ENCODE measurements around the gene BTRC. TPM values are rescaled to one million over a fixed set of nuclear protein-coding genes. Genes with fewer than 3 reads are reported as not detected.

Gene BTRC
- total and polyA plus RNA-seq, 12 donors = 10.0 to 35.3 (median 20.3) TPM

DNA sequence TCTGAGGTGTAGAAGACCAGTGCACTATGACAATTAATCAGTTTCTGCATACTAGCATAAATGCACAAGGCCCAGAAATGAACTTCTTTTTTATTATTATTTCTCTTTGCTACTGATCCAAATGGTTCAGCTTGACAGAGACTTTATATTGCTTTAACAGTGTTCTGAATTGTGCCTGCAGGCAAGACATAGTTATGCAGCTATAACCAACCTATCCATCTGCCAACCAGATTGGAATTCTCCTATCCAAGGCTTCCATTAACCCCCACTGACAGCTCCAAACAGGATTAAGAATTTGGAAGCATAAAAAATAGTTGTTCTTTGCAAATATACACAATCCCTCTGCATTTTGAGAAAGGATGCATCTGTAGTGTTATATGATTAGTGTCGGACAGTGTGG, 98.2 kb downstream of the BTRC start:
- TF ChIP-seq POLR2A (IDR thresholded peaks at IDR 0.05) = no peak
- TF ChIP-seq, protein P1, sequence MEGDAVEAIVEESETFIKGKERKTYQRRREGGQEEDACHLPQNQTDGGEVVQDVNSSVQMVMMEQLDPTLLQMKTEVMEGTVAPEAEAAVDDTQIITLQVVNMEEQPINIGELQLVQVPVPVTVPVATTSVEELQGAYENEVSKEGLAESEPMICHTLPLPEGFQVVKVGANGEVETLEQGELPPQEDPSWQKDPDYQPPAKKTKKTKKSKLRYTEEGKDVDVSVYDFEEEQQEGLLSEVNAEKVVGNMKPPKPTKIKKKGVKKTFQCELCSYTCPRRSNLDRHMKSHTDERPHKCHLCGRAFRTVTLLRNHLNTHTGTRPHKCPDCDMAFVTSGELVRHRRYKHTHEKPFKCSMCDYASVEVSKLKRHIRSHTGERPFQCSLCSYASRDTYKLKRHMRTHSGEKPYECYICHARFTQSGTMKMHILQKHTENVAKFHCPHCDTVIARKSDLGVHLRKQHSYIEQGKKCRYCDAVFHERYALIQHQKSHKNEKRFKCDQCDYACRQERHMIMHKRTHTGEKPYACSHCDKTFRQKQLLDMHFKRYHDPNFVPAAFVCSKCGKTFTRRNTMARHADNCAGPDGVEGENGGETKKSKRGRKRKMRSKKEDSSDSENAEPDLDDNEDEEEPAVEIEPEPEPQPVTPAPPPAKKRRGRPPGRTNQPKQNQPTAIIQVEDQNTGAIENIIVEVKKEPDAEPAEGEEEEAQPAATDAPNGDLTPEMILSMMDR (IDR thresholded peaks at IDR 0.05) = no peak
- H3K27ac ChIP-seq = no peak overlapping the region
- H3K4me3 ChIP-seq = no peak overlapping the region
- intact Hi-C loops (cut with DNase I) = no loop called here
- no peaks in the 10 kb centered on the region for H3K27me3 ChIP-seq
- H3K36me3 ChIP-seq (replicated peaks in 1 of 2) = no peaks in the 10 kb centered on the region
- no peaks in the 10 kb centered on the region for H3K9me3 ChIP-seq (replicated peaks in 1 of 3)
- H3K4me1 ChIP-seq (replicated peaks in 1 of 2) = peaks cover 2 to 17% of the 10 kb centered on the region in 2 donors
- DNase-seq = no peak
- 98 to 100% (median 100%) methylated on average over 1 of the region's 1 CpG for WGBS, 4 donors

DNA sequence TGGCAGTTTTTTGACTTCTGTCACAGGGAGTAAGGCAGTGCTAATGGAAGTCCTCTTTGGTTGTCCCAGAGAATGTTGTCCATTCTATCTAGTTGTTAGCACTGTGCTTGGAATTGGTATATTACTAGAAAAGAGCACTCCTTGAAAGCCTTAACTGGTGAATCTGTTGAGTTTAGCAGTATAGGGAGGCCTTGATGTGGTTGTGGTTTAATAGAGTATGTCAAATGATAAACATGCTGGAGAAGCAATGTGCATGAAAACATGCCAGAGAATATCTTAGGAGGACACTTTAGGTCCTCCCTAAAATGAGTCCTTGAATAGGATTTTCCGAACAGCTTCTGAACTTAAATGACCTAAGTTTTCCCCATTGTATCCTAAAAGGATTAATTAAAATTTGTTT, 98.6 kb downstream of the BTRC start:
- no peak for DNase-seq
- intact Hi-C loops (cut with DNase I) = no loop called here
- WGBS, 4 donors = 77 to 83% (median 78%) methylated on average over 1 of the region's 1 CpG

DNA sequence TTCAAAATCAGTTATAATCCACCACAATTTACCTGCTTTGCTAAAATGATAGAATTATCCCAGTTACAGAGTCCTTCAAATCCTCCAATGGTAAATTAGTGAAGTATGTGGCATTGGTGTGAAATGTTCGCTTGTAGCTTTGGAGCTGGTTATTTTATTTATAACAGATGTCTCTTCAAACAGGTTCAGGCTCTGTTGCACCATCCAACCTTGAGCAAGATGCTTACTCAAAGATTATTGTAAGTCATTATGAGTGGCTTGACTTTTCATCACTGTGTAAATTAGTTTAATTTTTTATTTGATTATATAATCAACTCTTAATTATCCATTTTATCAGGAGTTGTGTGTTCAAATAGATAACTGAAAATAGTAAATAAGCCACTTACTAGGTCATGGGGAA, 99.4 kb downstream of the BTRC start:
- Histone ChIP-seq H3K27ac (no peak overlapping the region), H3K27me3 (no peaks in the 10 kb centered on the region), H3K4me3 (no peak overlapping the region), H3K9me3 (replicated peaks in 1 of 3) (no peaks in the 10 kb centered on the region), H3K36me3 (replicated peaks in 1 of 2) (no peaks in the 10 kb centered on the region), H3K4me1 (replicated peaks in 1 of 2) (peaks cover 0 to 17% of the 10 kb centered on the region in 2 donors)
- intact Hi-C loops (cut with DNase I) = no loop called here
- 74 to 89% (median 83%) methylated on average over 1 of the region's 1 CpG for WGBS, 4 donors
- TF ChIP-seq, protein P1 (IDR thresholded peaks at IDR 0.05) = no peak
- TF ChIP-seq POLR2A (IDR thresholded peaks at IDR 0.05) = no peak
- DNase-seq = no peak

More for the DNA sequence above, 98.6 kb downstream of the BTRC start:
- Histone ChIP-seq H3K4me3 (no peak overlapping the region), H3K27me3 (no peaks in the 10 kb centered on the region), H3K36me3 (replicated peaks in 1 of 2) (no peaks in the 10 kb centered on the region), H3K9me3 (replicated peaks in 1 of 3) (no peaks in the 10 kb centered on the region), H3K27ac (no peak overlapping the region), H3K4me1 (replicated peaks in 1 of 2) (peaks cover 0 to 17% of the 10 kb centered on the region in 2 donors)
- TF ChIP-seq, protein P1 (IDR thresholded peaks at IDR 0.05) = no peak
- TF ChIP-seq POLR2A (IDR thresholded peaks at IDR 0.05) = no peak

DNA sequence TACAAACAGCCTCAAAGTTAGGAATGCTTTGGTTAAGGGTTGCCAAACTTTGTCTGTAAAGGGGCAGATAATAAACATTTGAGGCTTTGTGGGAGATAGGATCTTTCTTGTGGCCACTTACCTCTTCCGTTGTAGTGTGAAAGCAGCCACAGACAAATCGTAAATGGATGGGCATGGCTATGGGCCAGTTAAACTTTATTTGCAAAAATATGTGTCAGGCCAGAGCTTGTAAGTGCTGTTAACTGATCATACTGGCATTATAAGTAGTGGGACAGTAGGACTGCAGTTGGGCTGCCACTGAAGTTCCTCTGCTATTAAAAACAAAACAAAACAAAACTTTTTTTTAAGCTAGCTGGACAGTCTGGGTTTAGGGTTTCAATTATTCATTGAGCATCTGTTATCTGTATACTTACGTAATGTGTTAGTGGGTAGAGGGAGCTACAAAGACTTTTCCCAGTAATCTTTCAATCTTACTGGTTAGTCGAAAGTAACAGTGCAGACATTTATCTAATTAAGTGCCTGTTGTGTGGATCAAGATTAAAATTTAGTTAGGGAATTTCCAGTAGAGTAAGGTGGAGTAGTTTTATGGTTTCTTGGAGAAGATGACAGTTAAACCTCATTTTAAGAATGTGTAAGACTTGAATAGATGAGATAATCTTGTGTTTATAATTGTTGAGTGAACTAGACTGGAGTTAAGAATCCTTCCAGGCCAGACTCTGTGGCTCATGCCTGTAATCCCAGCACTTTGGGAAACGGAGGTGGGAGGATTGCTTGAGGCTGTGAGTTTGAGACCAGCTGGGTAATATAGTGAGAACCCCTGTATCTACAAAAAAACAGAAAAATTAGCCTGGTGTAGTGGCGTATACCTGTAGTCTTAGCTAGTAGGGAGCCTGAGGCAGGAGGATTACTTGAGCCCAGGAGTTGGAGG, 100.1 kb downstream of the BTRC start:
- TF ChIP-seq, protein P1 (IDR thresholded peaks at IDR 0.05) = no peak
- no peak for TF ChIP-seq POLR2A (IDR thresholded peaks at IDR 0.05)
- Histone ChIP-seq H3K36me3 (replicated peaks in 1 of 2) (no peaks in the 10 kb centered on the region), H3K4me1 (replicated peaks in 1 of 2) (peaks cover 0 to 17% of the 10 kb centered on the region in 2 donors), H3K27ac (no peak overlapping the region), H3K27me3 (no peaks in the 10 kb centered on the region), H3K9me3 (replicated peaks in 1 of 3) (no peaks in the 10 kb centered on the region), H3K4me3 (no peak overlapping the region)
- WGBS, 4 donors = 69 to 82% (median 77%) methylated on average over 6 of the region's 6 CpGs
- DNase-seq = no peak
- intact Hi-C loops (cut with DNase I) = no loop called here
